NK-92 (cell line): ENCODE results near the gene TRMT11.
A peak's percentile ranks its signal among the peaks of the same experiment; 100 is the strongest.
"Not testable (repeated sequence)": the region's sequence is repeated elsewhere in the genome, so short reads cannot be mapped to it uniquely, and the experiment has no call there.

ENCODE experiments used
- DNase-seq: peaks from one replicate; lab custom pipeline; 2025; ENCODE audit not compliant: unreplicated experiment; lab: John Stamatoyannopoulos, UW

Gene TRMT11

GRCh38 chr6:125956506-125957390 lies 29.6 kb upstream of the TRMT11 start, which contains the start of gene HINT3:
TSS of gene HINT3 (plus strand) at chr6:125956770. CDS start at chr6:125956978, 208 bp downstream.
- DNase-seq = peak; percentile 77

DNA sequence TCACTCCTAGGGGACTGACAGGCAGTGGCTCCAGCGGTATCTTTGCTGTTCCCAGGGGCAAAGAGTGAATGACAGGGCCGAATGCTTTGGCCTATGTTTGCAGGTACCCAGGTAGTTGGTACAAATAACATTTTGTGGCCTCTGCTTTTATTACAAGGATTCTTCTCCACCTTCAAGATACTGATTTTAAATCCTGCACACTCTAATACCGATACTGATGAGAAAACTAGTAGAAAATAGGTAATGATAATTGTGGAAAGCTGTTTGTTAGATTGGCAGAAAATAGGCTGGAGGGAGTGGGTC lies 29.0 kb upstream of the TRMT11 start:
- no peak for DNase-seq

- no peak for DNase-seq
Observed at GRCh38 chr6:125957845-125958244, 28.5 kb upstream of the TRMT11 start.

- DNase-seq = no peak
Observed at GRCh38 chr6:125959041-125959440, 27.3 kb upstream of the TRMT11 start.

GRCh38 chr6:125961117-125961516 lies 25.2 kb upstream of the TRMT11 start:
- DNase-seq = no peak

DNA sequence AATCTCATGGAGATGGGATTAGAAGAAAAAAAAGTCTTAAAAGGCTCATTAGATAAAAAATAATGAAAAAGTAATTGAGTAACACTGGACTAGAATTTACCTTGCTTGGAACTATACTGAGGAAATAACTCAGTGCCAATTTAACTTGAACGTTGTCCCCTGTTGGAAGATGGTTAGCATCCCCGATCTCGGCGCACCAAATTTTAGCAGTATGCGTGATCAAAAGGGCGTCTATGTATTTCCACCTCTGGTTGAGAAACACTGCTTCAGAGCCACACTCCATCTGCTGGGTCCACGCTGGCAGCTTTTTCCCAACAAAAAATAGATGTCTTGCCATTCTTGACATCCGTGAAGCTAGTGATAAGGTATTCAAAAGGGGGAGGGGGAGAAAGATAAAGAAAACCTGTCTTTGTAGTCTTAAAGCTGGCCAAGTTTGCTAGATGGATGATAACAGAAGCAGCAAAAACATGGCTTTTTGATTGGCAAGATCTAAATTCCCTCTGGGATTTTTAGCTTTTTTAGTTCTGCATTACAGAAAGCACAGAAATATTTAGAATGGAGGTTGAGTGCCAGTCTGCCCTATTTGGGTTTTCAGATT lies 23.3 kb upstream of the TRMT11 start:
- DNase-seq = no peak

GRCh38 chr6:125963817-125964216 lies 22.5 kb upstream of the TRMT11 start:
- DNase-seq = no peak

GRCh38 chr6:125966569-125966968 lies 19.8 kb upstream of the TRMT11 start:
- DNase-seq = no peak

GRCh38 chr6:125968493-125968892 lies 17.8 kb upstream of the TRMT11 start:
- DNase-seq = no peak

GRCh38 chr6:125970760-125971159 lies 15.6 kb upstream of the TRMT11 start:
- DNase-seq = no peak

DNA sequence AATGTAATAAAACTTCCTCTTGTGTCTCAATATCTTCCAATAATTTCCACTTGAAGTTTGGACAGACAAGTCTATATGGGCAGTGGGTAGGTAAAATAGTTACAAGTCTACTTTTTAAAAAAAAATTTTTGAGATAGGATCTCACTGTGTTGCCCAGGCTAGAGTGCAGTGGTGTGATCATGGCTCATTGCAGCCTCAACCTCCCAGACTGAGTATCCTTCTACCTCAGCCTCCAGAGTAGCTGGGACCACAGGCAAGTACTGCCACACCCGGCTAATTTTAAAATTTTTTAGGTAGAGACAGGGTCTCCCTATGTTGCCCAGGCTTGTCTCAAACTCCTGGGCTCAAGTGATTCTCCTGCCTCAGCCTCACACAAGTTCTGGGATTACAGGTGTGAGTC lies 13.9 kb upstream of the TRMT11 start:
- DNase-seq = not testable (repeated sequence)

- DNase-seq = no peak
Observed at GRCh38 chr6:125974214-125974866, 12.0 kb upstream of the TRMT11 start.

DNA sequence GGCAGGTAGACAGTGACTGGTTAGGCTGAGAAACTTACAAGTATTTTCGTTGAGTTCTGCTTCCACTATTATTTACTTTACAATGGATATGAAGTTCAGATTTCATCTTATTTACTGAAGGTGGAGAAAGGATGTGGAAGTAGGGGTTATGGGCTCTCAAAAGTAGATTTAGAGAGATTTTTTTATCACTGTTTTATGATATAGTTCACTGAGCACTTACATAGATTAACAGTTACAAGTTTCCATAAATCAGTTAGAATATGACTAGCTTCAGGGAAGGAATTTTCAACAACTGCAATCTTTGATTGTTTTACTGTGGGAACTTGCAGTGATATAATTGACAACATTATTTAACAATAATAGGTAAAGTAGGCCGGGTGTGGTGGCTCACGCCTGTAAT lies 7.2 kb upstream of the TRMT11 start:
- DNase-seq = no peak

DNA sequence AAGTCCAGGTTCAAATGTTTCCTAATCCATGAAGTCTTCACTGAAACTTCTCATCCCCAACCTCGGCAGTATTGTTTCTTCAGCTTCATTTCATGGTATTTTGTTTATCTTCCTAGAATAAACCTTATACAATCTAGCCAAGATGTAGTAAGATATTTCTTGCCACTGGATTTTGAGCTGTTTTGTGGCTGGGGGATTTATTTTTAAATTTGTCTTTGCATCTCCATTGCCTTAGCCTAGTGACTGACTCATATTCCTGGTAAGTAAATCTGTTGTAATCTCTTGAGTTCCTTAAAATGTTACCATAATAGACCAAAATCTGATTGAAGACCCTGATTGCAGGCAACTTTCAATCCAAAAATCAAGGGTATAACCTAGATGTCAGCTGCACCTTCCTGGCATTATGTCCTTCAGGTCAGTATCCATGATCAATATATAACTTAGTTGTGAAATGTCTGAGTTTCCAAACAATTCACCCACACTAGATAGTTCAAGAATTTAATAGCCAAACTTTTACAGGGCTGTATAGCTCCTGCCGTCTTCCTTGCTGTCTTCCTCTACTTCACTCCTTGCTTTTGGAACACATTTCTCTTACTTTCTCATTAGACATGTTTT lies 4.7 kb upstream of the TRMT11 start:
- DNase-seq = no peak

DNA sequence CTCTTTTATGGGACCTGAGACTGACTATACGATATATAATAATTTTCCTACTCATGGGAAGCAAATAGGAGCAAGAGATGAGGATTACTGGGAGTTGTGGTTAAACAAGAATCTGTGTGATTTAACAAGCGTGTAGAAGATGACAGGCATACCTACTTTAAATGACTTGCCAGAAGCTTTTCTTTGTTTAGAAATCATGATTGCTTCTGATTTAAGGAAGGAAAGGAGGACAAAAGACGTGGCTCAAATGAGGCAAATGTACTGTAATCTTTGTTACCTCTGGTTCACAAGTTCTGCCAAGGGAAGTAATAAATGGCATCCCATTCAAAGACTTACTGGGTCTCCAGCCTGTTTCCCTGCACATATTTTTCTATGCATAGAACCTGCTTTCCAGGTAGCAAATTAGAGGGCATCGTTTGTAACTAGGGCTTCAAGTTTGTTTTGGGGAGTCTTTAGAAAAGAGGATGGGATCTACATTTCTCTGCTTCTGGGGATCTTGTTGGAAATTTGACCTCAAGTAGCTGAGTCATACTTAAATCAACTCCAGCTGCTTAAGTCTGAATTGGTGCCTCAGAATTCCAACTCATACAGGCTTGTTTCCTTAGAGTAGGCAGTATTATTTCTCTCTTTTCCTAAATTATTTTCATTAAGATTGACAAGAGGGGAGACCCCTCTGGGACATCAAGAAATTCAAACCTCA lies 2.9 kb upstream of the TRMT11 start:
- DNase-seq = no peak

DNA sequence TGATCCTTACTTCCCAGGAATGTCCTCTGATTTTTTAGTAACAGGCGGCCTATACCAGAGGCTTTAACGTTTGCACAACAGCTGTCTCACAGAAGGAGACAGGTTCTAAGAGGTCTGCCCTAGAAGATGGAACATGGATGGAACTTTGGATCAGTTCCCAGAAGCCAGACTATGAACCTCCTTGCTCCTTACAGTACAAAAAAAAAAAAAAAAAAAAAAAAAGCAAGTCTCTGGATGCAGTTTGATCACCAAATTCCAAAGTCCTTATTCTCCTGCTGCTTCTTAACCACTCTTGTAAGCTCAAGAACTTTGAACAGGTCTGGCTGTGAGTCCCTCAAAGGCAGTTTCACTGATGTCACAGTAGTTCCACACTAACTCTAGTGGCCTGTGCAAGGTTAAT lies 2.0 kb upstream of the TRMT11 start:
- DNase-seq = no peak

DNA sequence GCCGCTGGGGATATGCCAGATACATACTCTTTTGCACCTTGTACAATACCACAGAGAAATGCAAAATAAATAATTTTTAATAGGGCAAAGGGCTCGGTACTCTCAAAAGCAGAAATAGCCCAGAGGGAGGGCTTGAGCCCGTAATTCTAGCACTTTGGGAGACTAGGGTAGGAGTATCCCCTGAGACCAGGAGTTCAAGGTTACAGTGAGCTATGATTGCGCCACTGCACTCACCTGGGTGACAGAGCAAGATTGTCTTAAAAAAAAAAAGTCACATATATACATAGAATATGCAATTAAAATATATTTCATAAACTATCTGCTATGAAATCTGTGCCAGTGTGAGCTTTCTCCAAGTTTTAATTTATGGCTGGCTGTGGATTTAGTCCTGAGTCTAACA lies 818 bp upstream of the TRMT11 start:
- DNase-seq = no peak

DNA sequence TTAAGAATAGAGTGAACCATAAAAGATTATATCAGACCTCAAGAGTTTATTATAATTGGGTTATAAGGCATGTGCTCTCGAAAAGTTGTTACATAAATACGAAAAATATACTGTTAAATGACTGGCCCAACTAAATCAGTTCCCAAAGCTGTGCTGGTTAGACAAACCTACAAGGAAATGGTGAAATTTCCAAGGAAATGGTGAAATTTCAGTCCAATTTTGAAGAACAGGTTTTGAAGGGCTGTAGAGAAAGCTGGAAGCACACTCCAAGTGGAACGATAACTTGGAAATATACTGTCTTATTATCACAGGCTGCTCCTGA lies 400 bp upstream of the TRMT11 start:
- no peak for DNase-seq

GRCh38 chr6:125987026-125987617 lies 782 bp downstream of the TRMT11 start:
- no peak for DNase-seq

DNA sequence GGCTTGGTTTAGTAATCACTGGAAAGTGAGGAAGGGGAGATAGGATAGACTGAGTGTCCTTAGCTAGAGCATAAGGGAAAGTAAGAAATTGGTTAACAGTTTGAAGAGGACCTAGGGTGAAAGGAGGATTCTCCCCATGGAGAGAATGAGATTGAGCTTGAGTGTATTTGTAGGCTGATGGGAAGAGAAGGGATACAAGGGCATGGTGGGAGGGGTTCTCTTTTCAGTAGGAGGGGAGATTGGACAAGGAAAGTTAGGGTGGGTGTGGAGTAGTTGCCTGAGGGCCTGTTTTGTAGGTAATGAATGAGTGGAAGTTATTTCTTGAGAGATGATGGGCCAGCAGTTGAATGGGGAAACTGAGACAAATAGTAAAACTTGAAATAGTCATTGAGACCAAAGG lies 1.9 kb downstream of the TRMT11 start:
- DNase-seq = no peak

GRCh38 chr6:125989631-125990030 lies 3.3 kb downstream of the TRMT11 start:
- DNase-seq = no peak
